NCI-H1930 (cell line): ENCODE results near the gene SINHCAF.

Experiments
- DNase-seq, 2 experiments: peaks; one replicate each; lab custom pipeline; 2025; lab: John Stamatoyannopoulos, UW

Gene SINHCAF

DNA sequence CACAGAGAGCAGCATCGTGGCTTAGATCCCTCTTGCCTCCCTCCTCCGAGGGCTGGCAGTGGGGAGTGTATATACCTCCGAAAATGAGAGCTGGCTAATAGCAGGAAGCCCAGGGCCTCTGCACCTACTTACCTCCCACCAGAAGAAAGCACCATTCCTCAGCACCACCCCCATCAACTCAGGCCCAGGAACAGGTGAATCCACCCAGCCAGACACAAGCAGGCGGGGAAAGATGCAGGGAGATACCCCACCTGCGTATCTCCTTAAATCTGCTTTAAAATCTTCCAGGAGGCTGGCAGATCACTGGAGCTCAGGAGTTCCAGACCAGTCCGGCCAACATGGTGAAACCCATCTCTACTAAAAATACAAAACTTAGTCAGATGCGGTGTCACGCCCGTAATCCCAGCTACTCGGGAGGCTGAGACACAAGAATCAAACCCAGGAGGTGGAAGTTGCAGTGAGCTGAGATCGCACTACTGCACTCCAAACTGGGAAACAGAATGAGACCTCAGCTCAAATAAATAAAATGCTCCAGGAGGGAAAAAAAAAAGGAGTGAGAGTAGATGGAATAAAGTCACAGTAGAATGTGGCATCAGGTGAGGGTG lies 93.5 kb downstream of the SINHCAF start:
- no peak for DNase-seq

GRCh38 chr12:31231611-31232360 lies 94.2 kb downstream of the SINHCAF start:
- DNase-seq = no peak
